GM19452 (cell line): ENCODE results near the gene ASB14.

Source experiments
- ATAC-seq: cut with Tn5 transposase; IDR thresholded peaks from one replicate; pipeline ENCODE4 v1.9.1; 2021; ENCODE audit not compliant: unreplicated experiment

ASB14 gene

GRCh38 chr3:57261929-57262328 lies 30.6 kb downstream of the ASB14 start:
- ATAC-seq, result no peak

DNA sequence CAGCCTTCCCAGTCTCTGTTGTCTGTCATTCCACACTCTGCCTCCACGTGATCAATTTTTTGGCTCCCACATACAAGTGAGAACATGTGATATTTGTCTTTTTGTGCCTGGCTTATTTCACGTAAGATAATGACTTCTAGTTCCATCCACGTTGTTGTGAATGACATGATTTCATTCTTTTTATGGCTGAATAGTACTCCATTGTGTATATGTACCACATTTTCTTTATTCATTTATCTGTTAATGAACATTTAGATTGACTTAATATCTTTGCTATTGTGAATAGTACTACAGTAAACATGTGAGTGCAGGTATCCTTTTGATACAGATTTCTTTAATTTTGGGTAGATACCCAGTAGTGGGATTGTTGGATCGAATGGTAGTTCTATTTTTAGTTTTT lies 31.4 kb downstream of the ASB14 start:
- ATAC-seq, result no peak

DNA sequence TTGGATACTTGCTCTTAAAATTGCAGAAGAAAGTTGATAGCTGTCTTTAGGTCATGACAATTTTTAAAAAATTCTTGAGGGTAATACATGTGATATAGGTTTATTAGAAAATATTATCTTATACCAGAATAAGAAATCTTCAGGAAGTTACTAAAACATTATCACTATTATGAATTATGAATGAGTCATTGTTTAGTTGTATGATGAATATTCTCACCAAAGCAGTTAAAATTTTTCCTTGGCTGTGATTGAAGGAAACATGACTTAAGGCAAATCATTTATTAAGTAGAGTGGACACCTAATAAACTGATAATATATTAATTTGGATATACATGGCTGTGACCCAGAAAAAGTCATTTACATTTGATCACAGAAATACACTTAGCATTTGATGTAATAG lies 34.8 kb downstream of the ASB14 start:
- ATAC-seq, result no peak

DNA sequence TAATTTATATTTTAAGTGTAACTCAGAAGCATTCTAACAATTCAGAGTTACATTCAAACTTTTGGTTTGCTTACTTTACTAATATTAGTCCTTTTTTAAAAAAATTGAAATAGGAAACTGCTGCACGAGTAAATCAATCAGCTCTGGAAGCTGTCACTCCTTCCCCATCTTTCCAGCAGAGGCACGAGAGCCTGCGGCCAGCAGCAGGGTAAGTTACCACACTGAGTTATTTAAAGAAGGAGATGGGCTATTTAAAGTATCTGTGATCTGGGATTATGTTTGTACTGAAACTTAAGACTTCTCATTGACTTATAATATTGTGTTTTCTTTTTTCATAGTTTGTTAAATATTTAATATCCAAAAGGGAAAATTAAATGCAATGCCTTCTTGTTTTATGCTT lies 35.6 kb downstream of the ASB14 start:
- ATAC-seq, result no peak

- no peak for ATAC-seq
Observed at GRCh38 chr3:57252404-57252803, 40.1 kb downstream of the ASB14 start.

DNA sequence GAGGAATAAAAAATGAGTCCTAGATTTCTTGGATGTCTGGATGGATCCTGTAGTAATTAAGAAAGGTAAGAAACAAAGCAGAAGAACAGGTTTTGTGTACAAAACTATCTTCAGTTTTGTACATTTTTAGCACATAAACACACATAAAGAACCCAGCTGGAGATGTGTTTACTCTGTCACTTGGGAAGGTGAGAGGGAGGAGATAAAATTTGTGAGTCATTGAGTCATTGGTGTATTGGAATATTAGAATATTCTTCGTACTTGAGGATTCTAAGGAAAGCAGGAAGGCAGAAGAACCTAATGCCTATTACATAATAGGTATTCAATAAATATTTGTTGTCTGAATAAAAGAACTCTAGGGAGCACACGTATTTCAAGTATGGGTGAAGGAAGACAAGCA lies 47.5 kb downstream of the ASB14 start:
- ATAC-seq, result no peak

GRCh38 chr3:57234613-57235575 lies 57.6 kb downstream of the ASB14 start:
- no peak for ATAC-seq

DNA sequence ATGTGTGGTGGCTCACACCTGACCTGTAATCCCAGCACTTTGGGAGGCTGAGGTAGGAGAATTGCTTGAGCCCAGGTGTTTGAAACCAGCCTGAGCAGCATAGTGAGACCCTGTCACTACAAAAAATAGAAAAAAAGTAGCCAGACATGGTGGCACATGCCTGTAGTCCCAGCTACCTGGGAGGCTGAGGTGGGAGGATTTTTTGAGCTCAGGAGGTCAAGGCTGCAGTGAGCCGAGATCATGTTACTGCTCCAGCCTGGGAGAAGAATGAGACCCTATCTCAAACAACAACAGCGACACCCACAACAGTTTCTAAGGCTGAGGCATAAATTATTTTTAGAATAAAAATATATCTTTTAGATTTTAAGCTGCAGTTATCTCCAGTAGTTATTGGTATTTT lies 58.7 kb downstream of the ASB14 start:
- ATAC-seq, result no peak

GRCh38 chr3:57230006-57230405 lies 62.5 kb downstream of the ASB14 start:
- ATAC-seq, result no peak

GRCh38 chr3:57227930-57228751 lies 64.3 kb downstream of the ASB14 start:
- peak; percentile 37 for ATAC-seq

GRCh38 chr3:57227204-57227929 lies 65.1 kb downstream of the ASB14 start, which contains the start of gene APPL1:
TSS of gene APPL1 (plus strand) at chr3:57227729. CDS start at chr3:57227884, 155 bp downstream.
- ATAC-seq, result peak; percentile 97

- no peak for ATAC-seq
Observed at GRCh38 chr3:57226176-57226575, 66.3 kb downstream of the ASB14 start.

GRCh38 chr3:57224856-57225255 lies 67.6 kb downstream of the ASB14 start:
- no peak for ATAC-seq

GRCh38 chr3:57221883-57222282 lies 70.6 kb downstream of the ASB14 start:
- no peak for ATAC-seq
